C4-2B (cell line): Measurements from ENCODE around the gene ADH4.

Experiments
- H3K27ac ChIP-seq: fragments of 450-650 bp; 2 replicates; pipeline ENCODE4 v1.5.1; 2017
- CTCF ChIP-seq: fragments of 450-650 bp; conservative IDR thresholded peaks from 2 replicates; pipeline ENCODE4 v1.5.1; 2017; ENCODE audit warnings: mild to moderate bottlenecking
- ZFX ChIP-seq: fragments of 450-650 bp; IDR thresholded peaks from 2 replicates; pipeline ENCODE4 v1.6.1; 2017

ADH4 gene

DNA sequence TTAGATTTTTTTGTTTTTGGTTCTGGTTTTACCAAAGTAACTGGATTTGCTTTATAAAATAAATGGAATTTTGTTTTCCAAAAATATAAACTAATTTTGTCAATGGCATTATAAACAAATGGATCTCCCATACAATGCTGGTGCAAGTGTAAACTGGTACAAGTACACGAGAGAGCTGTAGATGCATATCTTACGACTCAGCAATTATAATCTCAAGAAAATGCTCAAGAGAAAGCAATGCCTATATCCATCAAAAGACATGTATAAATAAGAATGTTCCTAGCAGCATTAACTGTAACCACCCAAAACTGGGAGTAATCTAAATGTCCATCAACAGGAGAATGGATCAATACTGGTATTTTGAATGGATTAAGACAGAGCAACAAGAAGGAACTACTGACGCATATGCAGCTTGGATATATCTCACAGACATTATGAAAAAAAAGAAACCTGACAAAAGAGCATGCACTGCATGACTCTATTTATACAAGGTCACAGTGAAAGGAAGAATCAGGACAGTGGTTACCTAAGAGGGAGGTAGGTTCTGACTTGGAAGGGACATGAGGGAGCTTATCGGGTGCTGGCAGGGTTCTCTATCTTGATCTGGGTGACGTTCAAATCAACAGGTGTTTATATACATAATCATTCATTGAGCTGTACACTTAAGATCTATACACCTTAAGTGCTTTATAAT lies 65.0 kb downstream of the ADH4 start:
- H3K27ac ChIP-seq: no peak overlapping the region

DNA sequence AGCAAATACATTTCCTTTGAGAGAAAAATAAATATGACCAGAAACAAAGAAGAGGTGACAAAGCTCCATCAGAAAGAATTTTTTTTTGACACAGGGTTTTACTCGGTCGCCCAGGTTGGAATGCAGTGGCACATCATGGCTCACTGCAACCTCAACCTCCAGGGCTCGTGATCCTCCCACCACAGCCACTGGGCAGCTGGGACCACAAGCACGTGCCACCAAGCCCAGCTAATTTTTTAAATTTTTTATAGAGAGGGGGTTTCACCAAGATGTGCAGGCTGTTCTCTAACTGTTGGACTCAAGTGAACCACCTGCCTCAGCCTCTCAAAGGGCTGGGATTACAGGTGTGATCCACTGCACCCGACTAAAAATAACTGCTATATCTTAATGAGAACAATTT lies 65.8 kb downstream of the ADH4 start:
- TF ChIP-seq ZFX: no peak
- TF ChIP-seq CTCF: no peak
- H3K27ac ChIP-seq: no peak overlapping the region

More for the DNA sequence above, 65.0 kb downstream of the ADH4 start:
- no peak for TF ChIP-seq CTCF
- TF ChIP-seq ZFX: no peak

- no peak overlapping the region for H3K27ac ChIP-seq
- TF ChIP-seq CTCF: no peak
- no peak for TF ChIP-seq ZFX
These were observed 66.9 kb downstream of the ADH4 start for GRCh38 chr4:99077177-99077576.

- TF ChIP-seq CTCF (no peak), ZFX (no peak)
- H3K27ac ChIP-seq: no peak overlapping the region
These were observed 67.7 kb downstream of the ADH4 start for GRCh38 chr4:99076292-99076976.

- TF ChIP-seq ZFX (no peak), CTCF (no peak)
- H3K27ac ChIP-seq: no peak overlapping the region
These were observed 69.3 kb downstream of the ADH4 start for GRCh38 chr4:99074816-99075215.
